HT1080 (cell line): Measurements from ENCODE around the gene ANGPT4. TPM values are rescaled to one million over a fixed set of nuclear protein-coding genes. Genes with fewer than 3 reads are reported as not detected.
"Not testable (repeated sequence)": the region's sequence is repeated elsewhere in the genome, so short reads cannot be mapped to it uniquely, and the experiment has no call there.

Experiments
- DNase-seq: peaks from one replicate; pipeline ENCODE4 v3.0.0-alpha.2; 2015; ENCODE audit warnings: low read depth
- total RNA-seq: library from RNA; depleted of rRNA; stranded (reverse); fragments of >200 nt; shearing (Covaris generic); gene quantifications from 2 replicates; pipeline ENCODE4 v1.2.3, GENCODE V29; 2014

Gene ANGPT4
- total RNA-seq, 1 experiment from 2014 or later = 0.02 TPM

- no peak for DNase-seq
Measured at GRCh38 chr20:906703-907270, 9.3 kb downstream of the ANGPT4 start.

GRCh38 chr20:906001-906520 lies 10.1 kb downstream of the ANGPT4 start:
- no peak for DNase-seq

DNA sequence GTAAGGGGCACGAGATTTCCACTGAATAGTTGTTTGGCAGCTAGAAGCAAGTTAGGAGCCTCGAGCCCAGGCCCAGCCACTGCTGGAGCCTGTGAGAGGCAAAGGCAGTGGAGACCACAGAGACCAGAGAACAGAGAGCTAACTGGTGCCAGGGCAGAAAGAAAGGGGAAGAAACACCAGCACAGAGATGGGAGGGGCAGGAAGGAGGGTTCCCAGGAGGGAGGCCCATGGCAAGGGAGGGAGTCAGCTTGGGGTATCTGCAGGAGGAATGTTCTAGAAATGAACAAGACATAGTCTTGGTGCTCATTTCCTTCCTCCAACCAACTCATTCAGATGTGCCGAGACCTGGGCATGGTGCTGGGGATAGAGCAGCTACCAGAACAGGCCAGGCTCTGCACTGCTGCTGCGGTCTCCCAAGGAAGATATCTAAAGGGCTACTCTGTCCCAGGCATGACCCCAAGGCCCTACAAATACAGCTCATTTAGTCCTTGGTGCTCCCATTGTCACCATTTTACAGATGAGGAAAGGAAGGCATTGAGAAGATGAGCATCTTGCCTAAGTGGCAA lies 10.7 kb downstream of the ANGPT4 start:
- no peak for DNase-seq

GRCh38 chr20:904039-904545 lies 12.0 kb downstream of the ANGPT4 start:
- no peak for DNase-seq

DNA sequence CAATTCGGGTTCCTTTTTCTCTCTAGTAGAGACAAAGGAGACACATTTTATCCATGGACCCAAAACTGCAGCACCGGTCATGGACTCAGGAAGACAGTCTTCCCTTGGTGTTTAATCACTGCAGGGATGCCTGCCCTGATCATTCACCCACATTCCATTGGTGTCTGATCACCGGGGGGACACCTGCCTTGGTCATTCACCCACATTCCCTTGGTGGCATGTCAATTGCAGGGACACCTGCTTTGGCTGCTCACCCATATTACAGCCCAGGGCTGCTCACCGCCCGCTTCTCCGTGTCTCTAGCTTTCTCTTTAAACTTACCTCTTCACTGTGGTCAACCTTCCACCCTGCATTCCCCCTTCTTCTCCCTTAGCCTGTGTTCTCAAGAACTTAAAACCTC lies 18.7 kb downstream of the ANGPT4 start:
- DNase-seq = not testable (repeated sequence)

DNA sequence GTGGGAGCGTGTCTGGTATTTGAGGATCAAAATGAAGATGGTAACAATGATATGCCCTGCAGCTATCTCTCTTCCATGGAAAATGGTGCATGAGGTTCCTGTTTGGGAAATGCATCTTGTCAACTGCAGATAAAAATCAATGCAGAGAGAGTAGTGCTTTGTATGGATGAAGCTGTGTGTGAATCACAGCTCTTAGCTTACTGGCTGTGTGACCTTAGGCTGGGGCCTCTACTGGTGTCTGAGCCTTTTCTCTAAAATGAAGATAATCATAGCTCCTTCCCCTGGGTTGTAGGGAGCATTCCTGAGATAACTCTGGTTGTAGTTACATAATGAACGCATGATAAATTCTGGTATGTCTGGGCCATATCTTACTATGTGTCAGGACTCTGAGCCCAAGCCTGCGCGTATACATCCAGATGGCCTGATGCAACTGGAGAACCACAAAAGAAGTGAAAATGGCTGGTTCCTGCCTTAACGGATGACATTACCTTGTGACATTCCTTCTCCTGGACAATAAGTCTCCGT lies 19.6 kb downstream of the ANGPT4 start:
- DNase-seq = no peak

DNA sequence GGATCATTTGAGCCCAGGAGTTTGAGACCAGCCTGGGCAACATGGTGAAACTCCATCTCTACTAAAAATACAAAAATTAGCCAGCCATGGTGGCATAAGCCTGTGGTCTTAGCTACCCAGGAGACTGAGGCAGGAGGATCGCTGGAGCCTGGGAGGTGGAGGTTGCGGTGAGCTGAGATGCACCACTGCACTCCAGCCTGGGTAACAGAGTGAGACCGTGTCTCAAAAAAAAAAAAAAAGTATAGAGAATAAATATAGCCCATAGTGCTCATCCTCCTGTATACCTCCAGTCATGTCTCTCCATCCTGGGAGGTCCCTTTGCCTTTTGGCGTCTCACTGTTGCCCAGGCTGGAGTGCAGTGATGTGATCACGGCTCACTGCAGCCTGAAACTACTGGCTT lies 23.8 kb downstream of the ANGPT4 start:
- DNase-seq = not testable (repeated sequence)

DNA sequence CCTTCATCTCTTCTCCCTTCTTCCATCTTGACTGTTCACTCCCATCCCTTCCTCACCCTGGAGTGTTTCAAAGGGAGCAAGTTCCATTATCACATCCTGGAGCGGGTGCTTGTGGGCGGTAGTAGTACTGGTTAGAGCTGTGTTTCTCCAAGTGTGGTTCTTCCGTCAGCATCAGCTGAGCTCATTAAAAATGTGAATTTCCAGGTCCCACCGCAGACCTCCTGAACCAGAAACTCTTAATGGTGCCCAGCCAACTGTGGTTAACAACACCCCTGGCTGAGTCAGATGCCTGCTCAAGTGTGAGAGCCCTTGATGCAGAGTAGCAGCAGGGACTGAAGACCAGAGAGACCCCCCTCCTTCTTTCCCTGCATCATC lies 24.4 kb downstream of the ANGPT4 start:
- DNase-seq = peak; percentile 61

GRCh38 chr20:891058-891705 lies 25.0 kb downstream of the ANGPT4 start:
- DNase-seq = peak; percentile 40

GRCh38 chr20:890666-891057 lies 25.5 kb downstream of the ANGPT4 start:
- no peak for DNase-seq

- DNase-seq = no peak
Measured at GRCh38 chr20:889932-890463, 26.1 kb downstream of the ANGPT4 start.

GRCh38 chr20:889106-889505 lies 27.0 kb downstream of the ANGPT4 start:
- DNase-seq = no peak

GRCh38 chr20:888057-888456 lies 28.1 kb downstream of the ANGPT4 start:
- DNase-seq = no peak

DNA sequence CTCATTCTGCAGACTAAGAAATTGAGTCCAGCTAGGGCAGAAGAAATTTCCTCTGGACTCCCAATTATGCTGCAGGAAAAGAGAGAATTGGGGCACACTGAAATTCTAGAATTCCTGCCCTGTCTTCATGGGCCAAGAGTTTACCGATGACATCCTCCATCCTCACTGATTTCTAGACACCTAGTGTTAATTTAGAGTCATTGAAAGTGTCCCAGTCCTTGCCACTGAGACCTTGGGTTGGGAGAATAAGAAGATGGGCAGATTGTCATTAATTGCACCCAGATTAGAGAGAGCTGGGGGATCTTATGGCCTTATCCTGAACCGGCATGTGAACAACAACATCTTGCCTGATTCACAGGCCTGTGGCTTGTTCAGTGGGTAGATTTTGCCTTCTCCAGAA lies 29.0 kb downstream of the ANGPT4 start:
- no peak for DNase-seq

DNA sequence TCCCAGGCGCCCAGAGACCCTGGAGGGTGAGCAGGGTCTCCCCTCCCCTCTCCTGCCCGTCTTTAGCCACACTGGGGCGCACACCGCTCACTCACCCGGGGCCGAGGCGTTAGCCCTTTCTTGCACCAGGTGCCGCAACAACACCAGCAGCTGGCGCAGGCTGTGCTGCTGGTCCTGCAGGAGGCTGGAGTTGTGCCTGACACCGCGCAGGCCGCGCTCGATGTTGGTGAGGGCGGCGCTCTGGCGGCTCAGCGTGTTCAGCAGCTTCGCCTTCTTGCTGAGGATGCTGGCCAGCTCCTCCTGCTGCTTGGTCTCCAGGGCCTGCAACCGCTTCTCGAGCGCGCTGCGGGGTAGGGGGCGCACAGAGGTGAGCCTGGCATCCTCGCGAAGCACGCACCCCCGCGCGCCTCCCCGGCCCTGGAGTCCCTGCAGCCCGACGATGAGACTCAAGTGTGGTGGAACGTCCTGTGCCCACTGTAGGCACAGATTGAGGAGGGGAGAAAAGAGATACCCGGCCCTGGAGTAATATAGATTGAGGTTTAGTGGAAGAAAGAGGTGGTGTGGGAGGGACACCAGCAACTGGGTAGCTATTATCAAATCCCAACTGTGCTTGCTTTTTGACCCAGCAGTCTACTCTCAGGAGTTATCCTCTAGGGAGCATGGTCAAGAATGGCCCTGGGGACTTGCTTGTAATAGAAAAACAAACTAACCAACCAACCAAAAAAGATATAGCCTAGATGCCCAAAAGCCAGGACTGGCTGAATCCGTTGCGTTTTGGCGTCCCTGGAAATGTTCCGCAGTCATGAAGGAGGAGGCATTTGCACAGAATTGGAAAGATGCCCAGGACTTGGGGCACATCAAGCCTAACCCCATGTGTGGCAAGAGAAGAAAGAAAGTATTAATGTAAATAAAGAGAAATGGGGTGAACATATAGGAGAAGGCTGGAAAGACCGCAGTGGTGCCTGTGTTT lies 30.9 kb downstream of the ANGPT4 start:
- no peak for DNase-seq

- no peak for DNase-seq
Measured at GRCh38 chr20:881783-882144, 34.4 kb downstream of the ANGPT4 start.

DNA sequence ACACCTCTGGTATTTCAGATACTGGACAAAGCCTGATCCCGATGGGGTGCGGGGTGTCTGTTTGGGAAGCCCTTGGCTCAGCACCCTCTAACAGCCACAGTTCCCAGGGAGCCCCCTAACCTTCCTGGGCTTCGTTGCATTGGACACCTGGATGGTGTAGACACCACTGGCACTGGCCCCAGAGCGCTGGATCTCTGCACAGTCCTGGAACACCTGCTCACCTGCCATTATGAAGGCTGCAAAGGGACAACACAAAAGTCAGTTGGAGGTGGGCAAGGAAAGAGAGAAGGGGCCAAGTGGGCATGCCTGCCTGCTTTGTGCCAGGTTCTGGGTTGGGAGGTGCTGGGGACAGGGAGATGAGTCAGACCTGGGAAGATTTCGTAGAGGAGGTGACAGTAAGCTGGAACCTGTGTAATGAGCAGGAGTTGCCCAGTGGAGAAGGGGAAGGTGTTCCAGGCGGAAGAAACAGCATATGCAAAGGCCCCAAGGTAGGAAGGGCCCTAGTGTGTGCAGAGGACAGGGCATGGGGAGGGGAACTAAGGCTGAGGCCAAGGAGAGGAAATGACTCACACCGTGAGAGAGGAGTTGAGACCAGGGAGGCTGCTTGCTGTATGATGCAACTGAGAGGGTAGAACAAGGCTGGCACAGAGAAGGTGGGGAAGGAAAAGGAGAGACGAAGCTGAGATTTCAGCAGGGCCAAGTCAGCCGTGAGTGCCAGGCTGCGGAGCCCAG lies 34.9 kb downstream of the ANGPT4 start:
- DNase-seq = peak; percentile 91

- DNase-seq = no peak
Measured at GRCh38 chr20:879626-880025, 36.5 kb downstream of the ANGPT4 start.

GRCh38 chr20:878511-879307 lies 37.4 kb downstream of the ANGPT4 start:
- no peak for DNase-seq

- DNase-seq = no peak
Measured at GRCh38 chr20:877814-878213, 38.3 kb downstream of the ANGPT4 start.
